Activated naive CD8-positive, alpha-beta T cell treated with anti-CD3 and anti-CD28 coated beads, Interleukin-2, amount 10 ng/mL, durations not matched to agents 7 days and 5 days (primary cell): ENCODE measurements around the gene C16orf78. TPM values are rescaled to one million over a fixed set of nuclear protein-coding genes. Genes with fewer than 3 reads are reported as not detected.

Experiments
- ATAC-seq: fragments of 150-1000 bp; cut with Tn5 transposase; one replicate; pipeline ENCODE4 v1.10.0; 2021; ENCODE audit warnings: low read depth, moderate library complexity
- POLR2A ChIA-PET: fragments of 350-600 bp; sonication (Branson Sonifier 250); formaldehyde crosslinking; loops from one replicate; lab custom pipeline; 2021; ENCODE audit warnings: antibody characterized with exemption; lab: Charles Lee
- DNase-seq: peaks from one replicate; pipeline ENCODE4 v3.0.0; 2021
- H3K27ac Mint-ChIP-seq: one replicate; pipeline ENCODE4 v1.8.0; 2022; ENCODE audit warnings: mild to moderate bottlenecking, mixed read lengths
- H3K27me3 Mint-ChIP-seq: one replicate; pipeline ENCODE4 v1.8.0; 2022; ENCODE audit warnings: mild to moderate bottlenecking, moderate library complexity, mixed read lengths
- H3K36me3 Mint-ChIP-seq: one replicate; pipeline ENCODE4 v1.8.0; 2021; ENCODE audit warnings: mild to moderate bottlenecking, mixed read lengths
- H3K4me1 Mint-ChIP-seq: one replicate; pipeline ENCODE4 v1.8.0; 2021; ENCODE audit warnings: mixed read lengths
- H3K4me3 Mint-ChIP-seq: one replicate; pipeline ENCODE4 v1.8.0; 2022; ENCODE audit warnings: mild to moderate bottlenecking, moderate library complexity, mixed read lengths
- H3K9me3 Mint-ChIP-seq: one replicate; pipeline ENCODE4 v1.8.0; 2021; ENCODE audit warnings: mixed read lengths
- total RNA-seq, 2 experiments: library from RNA; stranded (reverse); gene quantifications; one replicate each; pipeline ENCODE4 v1.2.3, GENCODE V29; 2021

C16orf78 gene, protein sequence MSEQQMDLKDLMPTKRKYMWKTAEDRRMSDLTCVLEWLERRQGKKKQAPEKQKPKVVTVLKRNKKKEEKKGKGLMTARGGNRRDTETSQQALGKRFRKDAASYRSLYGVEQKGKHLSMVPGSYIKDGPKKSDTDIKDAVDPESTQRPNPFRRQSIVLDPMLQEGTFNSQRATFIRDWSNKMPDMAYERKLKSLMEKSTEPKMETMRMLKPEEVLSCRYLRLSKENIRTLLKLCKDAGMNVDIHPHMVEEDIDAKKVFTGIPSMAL
- not detected for total RNA-seq

DNA sequence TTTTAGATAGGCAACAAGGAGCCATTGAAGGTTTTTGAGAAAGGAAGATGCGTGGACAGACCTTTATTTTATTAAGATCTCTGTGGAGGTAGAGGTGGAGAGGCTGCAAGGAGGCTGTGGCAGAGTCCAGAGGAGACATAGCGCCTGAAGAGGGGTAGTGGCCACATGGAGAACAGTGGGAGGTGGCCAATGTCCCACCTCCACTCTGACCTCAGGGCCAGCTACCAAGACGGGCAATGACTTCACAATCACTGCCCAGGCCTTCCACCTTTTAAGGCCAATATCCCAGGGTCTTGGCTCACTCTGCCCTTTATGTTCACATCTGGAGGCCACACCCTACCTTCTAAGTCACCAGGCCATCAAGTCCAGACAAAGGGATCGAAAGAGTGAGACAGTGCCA lies at the start of gene C16orf78:
TSS of gene C16orf78 (plus strand) at position 301 of the 400 bp plus-strand sequence. CDS start 136 bp downstream, outside the sequence.
- Mint-ChIP-seq H3K27me3 (no peaks in the 10 kb centered on the region), H3K4me1 (no peaks in the 10 kb centered on the region), H3K36me3 (no peaks in the 10 kb centered on the region), H3K27ac (no peak within 1 kb of the TSS), H3K4me3 (no peak within 1 kb of the TSS), H3K9me3 (no peaks in the 10 kb centered on the region)
- DNase-seq (no peak), ATAC-seq (no peak)
- POLR2A ChIA-PET: no interaction called here

DNA sequence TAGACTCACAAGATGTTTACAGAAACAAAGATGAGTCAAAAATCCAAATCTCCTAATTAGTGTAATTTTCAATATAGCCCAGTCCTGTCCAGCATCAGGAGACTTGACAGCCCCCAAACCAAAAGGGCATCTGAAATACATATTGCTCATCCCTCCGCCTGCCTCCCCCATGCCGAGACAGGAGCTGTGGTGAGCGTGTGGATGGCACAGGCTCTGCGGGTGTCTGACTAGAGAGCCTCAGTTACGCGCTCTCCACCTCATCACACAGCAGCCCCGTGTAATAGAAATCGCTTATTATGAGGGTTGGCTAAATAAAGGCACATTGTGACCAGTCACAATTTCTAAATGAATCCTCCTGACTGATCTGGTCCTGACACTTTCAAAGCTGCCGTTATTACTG lies 48.9 kb upstream of the C16orf78 start:
- ATAC-seq (no peak), DNase-seq (no peak)
- POLR2A ChIA-PET: no interaction called here
- Mint-ChIP-seq H3K4me3 (no peak overlapping the region), H3K4me1 (no peaks in the 10 kb centered on the region), H3K36me3 (no peaks in the 10 kb centered on the region), H3K27ac (no peak overlapping the region), H3K27me3 (peaks cover 2% of the 10 kb centered on the region), H3K9me3 (no peaks in the 10 kb centered on the region)

DNA sequence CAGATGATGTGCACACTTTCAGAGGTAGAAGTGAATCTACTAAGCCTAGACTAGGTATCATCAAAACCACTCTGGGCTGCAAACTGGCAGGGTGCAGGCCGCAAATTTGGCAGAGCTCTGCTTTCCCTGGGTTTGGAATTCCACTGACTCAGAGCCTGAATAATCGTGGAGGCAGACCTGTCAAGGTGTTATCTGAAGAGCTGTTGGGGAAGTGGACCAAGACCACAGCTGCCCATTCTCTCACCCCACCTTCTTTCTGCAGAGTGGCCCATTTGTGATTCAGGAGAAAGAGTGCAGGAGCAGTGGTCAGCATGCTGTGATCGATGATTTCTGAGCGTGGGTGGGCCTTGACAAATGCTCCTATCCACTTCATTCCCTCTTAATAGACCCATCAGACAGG lies 46.1 kb upstream of the C16orf78 start:
- Mint-ChIP-seq H3K4me3 (no peak overlapping the region), H3K36me3 (no peaks in the 10 kb centered on the region), H3K4me1 (no peaks in the 10 kb centered on the region), H3K9me3 (no peaks in the 10 kb centered on the region), H3K27ac (no peak overlapping the region), H3K27me3 (peaks cover 2% of the 10 kb centered on the region)
- POLR2A ChIA-PET: no interaction called here
- ATAC-seq (no peak), DNase-seq (no peak)

DNA sequence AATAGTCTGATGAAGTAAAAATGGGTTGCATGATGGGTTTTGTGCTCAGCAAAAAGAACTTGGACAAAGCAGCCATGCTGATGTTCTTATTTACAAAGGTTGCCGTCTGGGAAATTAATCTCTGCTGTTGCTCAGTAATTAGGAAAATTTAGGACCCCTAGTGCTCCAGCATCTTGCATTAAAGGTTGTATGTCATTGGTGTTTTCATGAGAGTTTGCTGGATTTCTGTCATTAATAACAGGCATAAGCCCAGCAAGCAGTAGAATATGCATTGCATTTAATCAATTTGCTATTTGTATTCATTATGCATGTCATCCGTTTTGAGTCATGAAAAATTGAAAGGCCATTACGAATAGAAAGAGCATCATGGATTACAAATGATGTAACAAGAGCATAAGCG lies 45.3 kb upstream of the C16orf78 start:
- no peak overlapping the region for H3K4me3 Mint-ChIP-seq
- no peaks in the 10 kb centered on the region for H3K4me1 Mint-ChIP-seq
- peaks cover 2% of the 10 kb centered on the region for H3K27me3 Mint-ChIP-seq
- H3K9me3 Mint-ChIP-seq: no peaks in the 10 kb centered on the region
- no peak overlapping the region for H3K27ac Mint-ChIP-seq
- DNase-seq (no peak), ATAC-seq (no peak)
- POLR2A ChIA-PET: no interaction called here
- no peaks in the 10 kb centered on the region for H3K36me3 Mint-ChIP-seq

DNA sequence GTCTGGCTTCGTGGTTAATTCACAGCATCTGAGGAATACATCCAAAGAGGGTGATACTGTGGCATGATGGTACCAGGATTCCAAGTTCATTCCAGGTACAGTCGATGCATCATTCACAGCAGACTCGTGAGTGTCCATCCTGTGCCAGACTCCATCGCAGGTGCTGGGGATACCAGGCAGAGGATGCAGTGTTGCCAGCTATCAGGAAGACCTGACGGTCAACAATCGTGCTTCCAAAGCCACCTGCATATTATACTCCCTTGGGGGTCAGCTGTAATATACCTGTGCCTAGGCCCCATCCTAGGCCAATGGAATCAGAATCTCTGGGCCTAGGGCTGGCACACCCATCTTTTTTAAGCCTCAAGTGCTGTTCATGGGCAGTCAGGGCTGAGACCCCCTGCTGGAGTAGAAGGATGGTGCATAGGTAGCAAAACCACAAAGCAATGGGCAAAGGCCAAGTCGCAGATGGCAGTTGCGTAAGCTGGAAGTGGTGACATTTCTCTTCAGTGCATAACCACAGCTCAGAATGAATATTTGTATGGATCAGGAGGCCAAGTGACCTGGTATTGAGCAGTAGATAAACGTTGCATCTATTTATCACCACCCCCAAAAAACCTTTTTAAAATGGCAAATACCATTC lies 42.9 kb upstream of the C16orf78 start:
- ATAC-seq (no peak), DNase-seq (no peak)
- H3K9me3 Mint-ChIP-seq: no peaks in the 10 kb centered on the region
- no peaks in the 10 kb centered on the region for H3K27me3 Mint-ChIP-seq
- no peaks in the 10 kb centered on the region for H3K36me3 Mint-ChIP-seq
- no peak overlapping the region for H3K4me3 Mint-ChIP-seq
- POLR2A ChIA-PET: no interaction called here
- no peak overlapping the region for H3K27ac Mint-ChIP-seq
- H3K4me1 Mint-ChIP-seq: no peaks in the 10 kb centered on the region

DNA sequence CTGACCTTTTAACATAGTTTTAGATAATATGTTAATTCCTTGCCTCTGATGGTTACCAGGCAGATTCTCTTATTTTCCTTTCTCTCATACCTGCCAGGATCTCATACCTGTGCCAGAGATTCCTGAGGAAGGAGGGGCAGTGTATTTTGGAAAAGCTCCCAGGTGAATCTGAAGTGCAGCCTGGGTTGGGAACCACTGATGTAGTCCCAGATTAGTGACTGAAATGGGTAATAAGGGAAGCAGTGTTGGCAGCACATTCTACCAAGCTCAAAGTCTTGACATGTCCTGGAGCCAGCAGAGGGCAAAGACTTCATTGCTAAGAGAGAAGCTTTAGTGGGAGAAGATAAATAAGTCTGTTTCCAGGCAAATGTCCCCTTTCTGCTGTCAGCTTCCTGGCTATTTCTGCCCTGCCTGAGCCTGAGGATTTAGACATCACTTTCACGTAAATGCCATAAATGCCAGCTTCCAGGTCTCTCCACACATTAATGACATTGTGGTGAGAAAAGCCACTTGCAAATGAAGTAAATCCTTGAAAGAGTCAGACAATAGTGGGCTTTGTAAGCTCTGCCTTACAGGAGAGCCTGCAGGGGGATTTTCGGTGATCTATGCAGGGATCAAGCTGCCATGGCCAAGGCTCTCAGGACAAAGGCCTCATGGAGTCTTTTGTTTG lies 40.9 kb upstream of the C16orf78 start:
- DNase-seq: no peak
- no peak for ATAC-seq
- POLR2A ChIA-PET: no interaction called here
- no peaks in the 10 kb centered on the region for H3K9me3 Mint-ChIP-seq
- peaks cover 1% of the 10 kb centered on the region for H3K27me3 Mint-ChIP-seq
- H3K36me3 Mint-ChIP-seq: no peaks in the 10 kb centered on the region
- no peak overlapping the region for H3K27ac Mint-ChIP-seq
- H3K4me1 Mint-ChIP-seq: no peaks in the 10 kb centered on the region
- H3K4me3 Mint-ChIP-seq: no peak overlapping the region

DNA sequence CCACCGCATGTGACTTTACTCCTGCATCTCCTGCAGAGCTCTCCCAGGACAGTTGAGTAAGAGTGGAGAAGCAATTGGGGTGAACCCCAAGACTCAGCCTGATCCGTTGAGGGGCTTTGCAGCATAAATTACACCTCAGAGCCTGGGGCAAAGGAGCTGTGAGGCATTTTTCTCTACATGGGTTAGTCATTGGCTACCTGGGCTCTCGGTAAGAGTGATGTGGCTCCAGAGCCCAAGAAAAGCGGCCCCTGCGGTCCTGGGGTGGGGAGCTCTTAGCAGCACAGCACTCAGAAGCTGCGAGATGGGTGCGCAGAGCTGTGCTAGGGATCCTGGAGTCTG lies 40.4 kb upstream of the C16orf78 start:
- DNase-seq (no peak), ATAC-seq (no peak)
- Mint-ChIP-seq H3K36me3 (no peaks in the 10 kb centered on the region), H3K9me3 (no peaks in the 10 kb centered on the region), H3K4me3 (no peak overlapping the region), H3K4me1 (no peaks in the 10 kb centered on the region), H3K27me3 (peaks cover 3% of the 10 kb centered on the region), H3K27ac (no peak overlapping the region)
- POLR2A ChIA-PET: no interaction called here

DNA sequence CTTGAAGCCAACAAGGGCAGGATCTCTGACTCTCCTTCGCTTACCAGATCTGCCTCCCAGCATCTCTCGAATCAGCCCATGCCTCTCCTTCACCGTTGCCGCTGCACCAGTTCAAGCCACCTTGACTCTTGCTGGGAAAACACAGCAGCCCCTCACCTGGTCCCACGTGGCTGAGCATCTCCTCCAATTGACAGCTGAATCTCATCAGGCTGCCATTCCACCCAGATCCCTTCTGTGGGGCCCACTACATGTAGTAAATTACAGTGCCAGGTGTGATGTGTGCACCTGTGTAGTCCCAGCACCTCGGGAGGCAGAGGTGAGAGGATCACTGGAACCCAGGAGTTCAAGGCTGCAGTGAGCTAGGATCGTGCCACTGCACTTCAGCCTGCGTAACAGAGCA lies 37.8 kb upstream of the C16orf78 start:
- no peaks in the 10 kb centered on the region for H3K4me1 Mint-ChIP-seq
- peaks cover 7% of the 10 kb centered on the region for H3K27me3 Mint-ChIP-seq
- POLR2A ChIA-PET: no interaction called here
- no peaks in the 10 kb centered on the region for H3K36me3 Mint-ChIP-seq
- no peak overlapping the region for H3K4me3 Mint-ChIP-seq
- DNase-seq (no peak), ATAC-seq (no peak)
- no peak overlapping the region for H3K27ac Mint-ChIP-seq
- H3K9me3 Mint-ChIP-seq: no peaks in the 10 kb centered on the region

DNA sequence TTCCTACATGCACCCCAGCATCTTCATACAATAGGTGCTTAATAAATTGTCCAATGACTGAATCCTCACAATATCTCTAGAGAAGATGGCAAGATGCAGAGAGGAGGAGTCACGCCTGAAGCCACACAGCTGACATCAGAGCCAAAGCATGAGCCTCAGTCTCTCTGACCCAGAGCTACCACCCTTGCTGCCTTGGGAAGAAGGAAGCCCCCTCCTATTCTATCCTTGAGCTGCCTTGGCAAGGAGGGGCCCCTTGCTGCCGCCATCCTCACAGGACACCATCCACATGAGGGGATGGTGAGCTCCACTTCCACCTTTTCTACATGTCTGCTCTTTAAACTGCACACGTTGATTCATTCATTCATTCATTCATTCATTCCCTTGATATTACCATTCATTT lies 37.0 kb upstream of the C16orf78 start:
- ATAC-seq: no peak
- no peak overlapping the region for H3K27ac Mint-ChIP-seq
- peaks cover 7% of the 10 kb centered on the region for H3K27me3 Mint-ChIP-seq

DNA sequence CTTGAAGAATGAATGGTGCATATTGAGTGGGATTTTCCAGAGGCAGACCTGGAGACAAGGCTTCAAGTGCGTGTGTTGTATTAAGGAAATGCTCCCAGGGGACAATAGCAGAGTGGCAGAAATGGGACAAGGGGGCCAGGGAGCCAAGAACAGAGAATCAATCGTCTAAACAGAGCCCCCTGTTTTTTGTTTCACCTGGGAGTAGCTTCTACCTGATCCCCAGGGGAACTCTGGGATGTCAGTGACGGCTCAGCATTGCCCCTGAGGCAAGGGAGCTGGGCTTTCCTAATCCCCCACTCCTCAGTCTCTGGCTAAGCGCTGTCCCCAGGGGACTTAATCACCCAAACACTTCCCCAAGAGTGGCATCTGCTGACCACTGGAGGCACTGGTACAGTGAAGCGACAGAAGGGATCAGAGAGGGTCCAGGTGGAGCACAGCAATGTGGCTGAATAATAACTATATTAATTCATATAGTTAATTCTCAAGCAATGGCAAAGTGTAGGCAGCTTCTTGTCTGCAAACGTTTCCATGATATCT lies 35.7 kb upstream of the C16orf78 start:
- no peaks in the 10 kb centered on the region for H3K36me3 Mint-ChIP-seq
- DNase-seq: no peak
- ATAC-seq: no peak
- H3K4me3 Mint-ChIP-seq: no peak overlapping the region
- no peaks in the 10 kb centered on the region for H3K4me1 Mint-ChIP-seq
- H3K9me3 Mint-ChIP-seq: no peaks in the 10 kb centered on the region
- peaks cover 7% of the 10 kb centered on the region for H3K27me3 Mint-ChIP-seq
- POLR2A ChIA-PET: no interaction called here
- no peak overlapping the region for H3K27ac Mint-ChIP-seq

More for the DNA sequence above, 37.0 kb upstream of the C16orf78 start:
- POLR2A ChIA-PET: no interaction called here
- no peak for DNase-seq
- Mint-ChIP-seq H3K9me3 (no peaks in the 10 kb centered on the region), H3K4me3 (no peak overlapping the region), H3K4me1 (no peaks in the 10 kb centered on the region), H3K36me3 (no peaks in the 10 kb centered on the region)

DNA sequence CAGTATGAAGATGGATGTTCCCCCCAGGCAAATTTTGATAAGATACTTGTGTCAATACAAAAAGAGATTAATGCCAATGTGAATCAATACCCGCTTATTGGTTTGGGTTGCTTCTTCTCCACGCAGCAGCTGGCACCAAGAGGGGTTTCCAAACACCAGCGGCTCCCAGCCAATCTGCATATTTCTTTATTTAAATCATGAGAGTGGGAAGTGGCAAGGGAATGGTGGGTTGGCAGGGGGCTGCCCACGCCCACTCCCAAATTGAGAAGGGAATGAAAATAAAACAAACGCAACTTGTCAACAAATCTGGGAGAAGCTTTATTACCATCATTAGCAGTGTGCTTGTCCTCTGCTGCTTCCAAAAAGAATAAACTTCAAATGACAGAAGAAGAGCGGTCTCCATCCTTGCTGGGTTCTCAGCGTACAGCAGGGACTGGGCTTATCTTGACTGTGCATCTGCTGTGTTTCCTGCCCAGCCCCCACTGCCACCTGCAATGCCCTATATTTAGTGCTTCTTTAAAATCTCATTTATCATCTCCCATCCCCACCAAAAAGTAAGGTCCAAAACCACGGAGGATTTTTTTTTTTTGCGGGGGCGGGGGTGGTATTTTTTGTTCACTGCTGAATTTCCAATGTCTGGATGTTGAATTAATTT lies 34.9 kb upstream of the C16orf78 start:
- ATAC-seq (no peak), DNase-seq (no peak)
- Mint-ChIP-seq H3K36me3 (no peaks in the 10 kb centered on the region), H3K4me3 (no peak overlapping the region), H3K27ac (no peak overlapping the region), H3K4me1 (no peaks in the 10 kb centered on the region), H3K9me3 (no peaks in the 10 kb centered on the region), H3K27me3 (peaks cover 7% of the 10 kb centered on the region)
- POLR2A ChIA-PET: no interaction called here

DNA sequence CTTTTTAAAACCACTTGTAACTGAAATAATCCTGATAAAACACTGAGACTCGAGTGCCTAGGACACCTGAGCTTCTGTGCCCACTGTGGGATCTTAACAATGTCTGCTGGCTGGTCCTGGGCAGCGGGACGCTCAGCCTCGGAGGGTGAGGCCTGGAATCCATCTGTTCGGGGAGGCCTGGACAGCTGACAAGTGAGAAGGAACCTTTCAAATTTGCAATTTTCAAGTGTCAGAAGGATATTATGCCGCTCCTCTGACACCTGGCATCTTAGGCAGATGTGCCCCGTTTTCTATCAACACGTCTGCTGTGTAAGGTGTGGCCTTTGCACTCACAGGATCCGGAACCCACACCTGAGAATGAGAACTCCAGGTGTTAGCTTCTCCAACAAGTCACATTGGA lies 33.1 kb upstream of the C16orf78 start:
- POLR2A ChIA-PET: no interaction called here
- ATAC-seq (no peak), DNase-seq (no peak)
- no peak overlapping the region for H3K27ac Mint-ChIP-seq
- peaks cover 7% of the 10 kb centered on the region for H3K27me3 Mint-ChIP-seq
- no peak overlapping the region for H3K4me3 Mint-ChIP-seq
- H3K4me1 Mint-ChIP-seq: no peaks in the 10 kb centered on the region
- H3K9me3 Mint-ChIP-seq: no peaks in the 10 kb centered on the region
- no peaks in the 10 kb centered on the region for H3K36me3 Mint-ChIP-seq

DNA sequence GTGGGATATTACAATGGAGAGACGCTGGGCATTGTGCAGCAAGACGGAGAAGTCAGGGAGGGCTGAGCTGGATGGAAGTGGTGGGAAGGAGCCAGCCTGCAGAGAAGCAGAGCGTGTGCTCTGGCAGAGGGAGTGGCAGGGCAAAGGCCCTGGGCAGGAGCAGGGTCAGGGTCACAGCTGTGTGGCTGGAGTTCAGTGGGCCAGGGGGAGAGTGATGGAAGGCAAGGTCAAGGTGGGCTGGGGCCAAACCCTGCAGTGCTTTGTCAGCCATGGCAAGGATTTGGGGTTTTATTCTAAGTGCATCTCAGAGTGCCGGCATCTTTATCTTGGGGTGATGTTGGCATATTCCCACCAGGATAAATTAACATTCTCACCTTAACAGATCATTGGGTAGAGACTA lies 31.9 kb upstream of the C16orf78 start:
- ATAC-seq: no peak
- H3K9me3 Mint-ChIP-seq: no peaks in the 10 kb centered on the region
- no peaks in the 10 kb centered on the region for H3K4me1 Mint-ChIP-seq
- no peaks in the 10 kb centered on the region for H3K36me3 Mint-ChIP-seq
- POLR2A ChIA-PET: no interaction called here
- no peak overlapping the region for H3K4me3 Mint-ChIP-seq
- H3K27me3 Mint-ChIP-seq: peaks cover 7% of the 10 kb centered on the region
- DNase-seq: no peak
- no peak overlapping the region for H3K27ac Mint-ChIP-seq
